H9 (cell line): ENCODE results near the gene DGKD. TPM values are rescaled to one million over a fixed set of nuclear protein-coding genes. Genes with fewer than 3 reads are reported as not detected.

Source experiments
- DNase-seq: peaks from one replicate; pipeline ENCODE4 v3.0.0-alpha.2; 2017
- H2AFZ ChIP-seq: one replicate; pipeline ENCODE4 v1.6.1; 2013; ENCODE audit warnings: mild to moderate bottlenecking, low read length, control low read depth, moderate library complexity
- H2AK5ac ChIP-seq: 2 replicates; pipeline ENCODE4 v1.6.1; 2013; ENCODE audit warnings: low read length, control low read depth, mixed read lengths; ENCODE audit not compliant: insufficient read length
- H2BK120ac ChIP-seq: one replicate; pipeline ENCODE4 v1.6.1; 2013; ENCODE audit warnings: low read depth, mild to moderate bottlenecking, low read length, control low read depth, inconsistent platforms; ENCODE audit not compliant: poor library complexity, severe bottlenecking
- H2BK12ac ChIP-seq: 2 replicates; pipeline ENCODE4 v1.6.1; 2013; ENCODE audit warnings: low read length, control low read depth, mixed read lengths, low read depth; ENCODE audit not compliant: insufficient read length
- H2BK15ac ChIP-seq: 2 replicates; pipeline ENCODE4 v1.6.1; 2013; ENCODE audit warnings: low read depth, low read length, control low read depth
- H2BK20ac ChIP-seq: one replicate; pipeline ENCODE4 v1.6.1; 2013; ENCODE audit warnings: low read depth, mild to moderate bottlenecking, low read length, control low read depth, inconsistent platforms; ENCODE audit not compliant: poor library complexity, severe bottlenecking
- H2BK5ac ChIP-seq: 2 replicates; pipeline ENCODE4 v1.6.1; 2013; ENCODE audit warnings: low read length, control low read depth, mixed read lengths; ENCODE audit not compliant: insufficient read length
- H3K14ac ChIP-seq: 2 replicates; pipeline ENCODE4 v1.6.1; 2013; ENCODE audit warnings: low read length, control low read depth; ENCODE audit not compliant: insufficient read depth
- H3K18ac ChIP-seq: 2 replicates; pipeline ENCODE4 v1.6.1; 2013; ENCODE audit warnings: low read depth, mild to moderate bottlenecking, mixed read lengths, low read length, control low read depth; ENCODE audit not compliant: insufficient read length
- H3K23ac ChIP-seq: 2 replicates; pipeline ENCODE4 v1.6.1; 2013; ENCODE audit warnings: low read length, control low read depth, mixed read lengths, low read depth; ENCODE audit not compliant: insufficient read length
- H3K23me2 ChIP-seq: 2 replicates; pipeline ENCODE4 v1.6.1; 2013; ENCODE audit warnings: low read depth, mild to moderate bottlenecking, mixed read lengths, low read length, control low read depth; ENCODE audit not compliant: insufficient read length, poor library complexity, severe bottlenecking
- H3K27ac ChIP-seq: 2 replicates; pipeline ENCODE4 v1.5.1; 2013; ENCODE audit warnings: low read length, control low read depth, mixed read lengths, low read depth; ENCODE audit not compliant: insufficient read length
- H3K27me3 ChIP-seq: 2 replicates; pipeline ENCODE4 v1.6.1; 2013; ENCODE audit warnings: low read length, control low read depth, inconsistent platforms; ENCODE audit not compliant: insufficient read depth
- H3K4ac ChIP-seq: 2 replicates; pipeline ENCODE4 v1.6.1; 2013; ENCODE audit warnings: low read depth, mild to moderate bottlenecking, control low read depth, inconsistent platforms, low read length, moderate library complexity
- H3K4me1 ChIP-seq: 2 replicates; pipeline ENCODE4 v1.6.1; 2013; ENCODE audit warnings: low read length, control low read depth, inconsistent platforms; ENCODE audit not compliant: insufficient read depth
- H3K4me2 ChIP-seq: 2 replicates; pipeline ENCODE4 v1.6.1; 2013; ENCODE audit warnings: low read length, control low read depth, mixed read lengths; ENCODE audit not compliant: insufficient read length, insufficient read depth
- H3K56ac ChIP-seq: 2 replicates; pipeline ENCODE4 v1.6.1; 2013; ENCODE audit warnings: low read depth, mild to moderate bottlenecking, mixed read lengths, low read length, control low read depth; ENCODE audit not compliant: insufficient read length
- H3K79me1 ChIP-seq: 2 replicates; pipeline ENCODE4 v1.6.1; 2013; ENCODE audit warnings: low read depth, mild to moderate bottlenecking, moderate library complexity, low read length, control low read depth, inconsistent platforms; ENCODE audit not compliant: insufficient read depth, poor library complexity, severe bottlenecking
- H3K79me2 ChIP-seq: 2 replicates; pipeline ENCODE4 v1.6.1; 2013; ENCODE audit warnings: low read length, control low read depth, inconsistent platforms; ENCODE audit not compliant: insufficient read depth
- H3K9ac ChIP-seq: 2 replicates; pipeline ENCODE4 v1.6.1; 2013; ENCODE audit warnings: low read length, control low read depth, mixed read lengths; ENCODE audit not compliant: insufficient read length; ENCODE audit errors: extremely low read depth
- H3K9me3 ChIP-seq: one replicate; pipeline ENCODE4 v1.6.1; 2013; ENCODE audit warnings: low read depth, low read length, inconsistent platforms; ENCODE audit not compliant: control insufficient read depth
- H3T11ph ChIP-seq: one replicate; pipeline ENCODE4 v1.6.1; 2013; ENCODE audit warnings: mild to moderate bottlenecking, low read length, control low read depth, inconsistent platforms
- H4K20me1 ChIP-seq: one replicate; pipeline ENCODE4 v1.6.1; 2013; ENCODE audit not compliant: control insufficient read depth, insufficient read length, insufficient read depth
- H4K5ac ChIP-seq: 2 replicates; pipeline ENCODE4 v1.6.1; 2013; ENCODE audit warnings: low read depth, mild to moderate bottlenecking, mixed read lengths, low read length, control low read depth; ENCODE audit not compliant: insufficient read length
- H4K8ac ChIP-seq: replicated peaks from 2 replicates; pipeline ENCODE4 v1.6.1; 2013; ENCODE audit warnings: low read length, control low read depth, mixed read lengths, low read depth; ENCODE audit not compliant: insufficient read length
- H4K91ac ChIP-seq: 2 replicates; pipeline ENCODE4 v1.6.1; 2013; ENCODE audit warnings: low read depth, mild to moderate bottlenecking, moderate library complexity, mixed read lengths, low read length, control low read depth; ENCODE audit not compliant: insufficient read length
- H3K27ac Mint-ChIP-seq, 3 experiments: 2 replicates in 2 of 3; 3 replicates in 1 of 3; pipeline ENCODE4 v1.8.0; 2020 to 2021; ENCODE audit warnings: mixed read lengths in 3 of 3, mild to moderate bottlenecking in 1 of 3, moderate library complexity in 1 of 3
- H3K27me3 Mint-ChIP-seq: 2 replicates; pipeline ENCODE4 v1.8.0; 2021; ENCODE audit warnings: low read depth, mild to moderate bottlenecking, moderate library complexity, mixed read lengths
- H3K36me3 Mint-ChIP-seq, 3 experiments: 2 replicates in 2 of 3; 3 replicates in 1 of 3; pipeline ENCODE4 v1.8.0; 2020 to 2021; ENCODE audit warnings: low read depth in 3 of 3, mixed read lengths in 3 of 3; ENCODE audit not compliant: insufficient read depth in 1 of 3
- H3K4me1 Mint-ChIP-seq, 2 experiments: 2 replicates each; pipeline ENCODE4 v1.8.0; 2020; ENCODE audit warnings: mixed read lengths in 2 of 2
- H3K4me3 Mint-ChIP-seq, 2 experiments: 2 replicates in 1 of 2; 3 replicates in 1 of 2; pipeline ENCODE4 v1.8.0; 2020 to 2021; ENCODE audit warnings: mild to moderate bottlenecking in 2 of 2, mixed read lengths in 2 of 2, moderate library complexity in 1 of 2
- H3K9me3 Mint-ChIP-seq, 2 experiments: 2 replicates in 1 of 2; 3 replicates in 1 of 2; pipeline ENCODE4 v1.8.0; 2020; ENCODE audit warnings: mild to moderate bottlenecking in 2 of 2, mixed read lengths in 2 of 2, moderate library complexity in 1 of 2
- WGBS: extraction: QIAGEN DNeasy Blood & Tissue Kit; methylation state at CpG from one replicate; pipeline ENCODE4 v1.1.7; 2013; ENCODE audit warnings: missing lambda C conversion rate, low lambda C conversion rate, mixed read lengths; ENCODE audit not compliant: insufficient read length; ENCODE audit errors: extremely low coverage; 5-methylcytosine and 5-hydroxymethylcytosine counted together
- total RNA-seq: library from RNA; stranded (reverse); gene quantifications from 2 replicates; pipeline ENCODE4 v1.2.1, GENCODE V29; 2021
- TF ChIP-seq, protein P1 (sequence below): fragments of 200-600 bp; sonication (generic); conservative IDR thresholded peaks from 3 replicates; pipeline ENCODE4 v1.8.0; 2021; ENCODE audit warnings: antibody characterized with exemption, mild to moderate bottlenecking

Gene DGKD
- total RNA-seq, 1 experiment from 2014 or later = 20.7 TPM

GRCh38 chr2:233406865-233407264, 52.6 kb downstream of the DGKD start:
- Mint-ChIP-seq H3K36me3 (peaks cover 16 to 20% (median 17%) of the 10 kb centered on the region in 3 experiments), H3K4me3 (no peak overlapping the region), H3K4me1 (no peaks in the 10 kb centered on the region), H3K27me3 (no peaks in the 10 kb centered on the region), H3K9me3 (peaks cover 8 to 16% of the 10 kb centered on the region in 2 experiments), H3K27ac (no peak overlapping the region)
- Histone ChIP-seq H4K91ac (no peak overlapping the region), H2AK5ac (no peak overlapping the region), H3K4ac (no peak overlapping the region), H3K18ac (no peak overlapping the region), H3T11ph (no peak overlapping the region), H4K20me1 (no peaks in the 10 kb centered on the region), H3K27ac (no peak overlapping the region), H4K8ac (no peak overlapping the region), H2BK12ac (no peak overlapping the region), H2BK20ac (no peak overlapping the region), H2BK120ac (no peak overlapping the region), H2AFZ (no peak overlapping the region), H3K9ac (no peak overlapping the region), H2BK15ac (no peak overlapping the region), H3K79me2 (no peaks in the 10 kb centered on the region), H3K79me1 (no peaks in the 10 kb centered on the region), H4K5ac (no peak overlapping the region), H3K4me1 (no peaks in the 10 kb centered on the region), H3K9me3 (no peaks in the 10 kb centered on the region), H2BK5ac (no peak overlapping the region), H3K23me2 (no peaks in the 10 kb centered on the region), H3K27me3 (no peaks in the 10 kb centered on the region), H3K56ac (no peak overlapping the region), H3K23ac (no peak overlapping the region), H3K4me2 (no peak overlapping the region), H3K14ac (no peak overlapping the region)
- no peak for DNase-seq
- TF ChIP-seq, protein P1, sequence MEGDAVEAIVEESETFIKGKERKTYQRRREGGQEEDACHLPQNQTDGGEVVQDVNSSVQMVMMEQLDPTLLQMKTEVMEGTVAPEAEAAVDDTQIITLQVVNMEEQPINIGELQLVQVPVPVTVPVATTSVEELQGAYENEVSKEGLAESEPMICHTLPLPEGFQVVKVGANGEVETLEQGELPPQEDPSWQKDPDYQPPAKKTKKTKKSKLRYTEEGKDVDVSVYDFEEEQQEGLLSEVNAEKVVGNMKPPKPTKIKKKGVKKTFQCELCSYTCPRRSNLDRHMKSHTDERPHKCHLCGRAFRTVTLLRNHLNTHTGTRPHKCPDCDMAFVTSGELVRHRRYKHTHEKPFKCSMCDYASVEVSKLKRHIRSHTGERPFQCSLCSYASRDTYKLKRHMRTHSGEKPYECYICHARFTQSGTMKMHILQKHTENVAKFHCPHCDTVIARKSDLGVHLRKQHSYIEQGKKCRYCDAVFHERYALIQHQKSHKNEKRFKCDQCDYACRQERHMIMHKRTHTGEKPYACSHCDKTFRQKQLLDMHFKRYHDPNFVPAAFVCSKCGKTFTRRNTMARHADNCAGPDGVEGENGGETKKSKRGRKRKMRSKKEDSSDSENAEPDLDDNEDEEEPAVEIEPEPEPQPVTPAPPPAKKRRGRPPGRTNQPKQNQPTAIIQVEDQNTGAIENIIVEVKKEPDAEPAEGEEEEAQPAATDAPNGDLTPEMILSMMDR = no peak
- no CpG with 5 or more reads among the region's 2 CpGs for WGBS
